ENCODE measurements around the gene PHKB. TPM values are rescaled to one million over a fixed set of nuclear protein-coding genes. Genes with fewer than 3 reads are reported as not detected.

The PHKB gene
- total and polyA plus RNA-seq, 2 of the 8 experiments (the other 6 are each of a cell fraction or from before 2014, with no cell fraction given) = 18.6 to 38.3 TPM

- no peak overlapping the region for H2BK20ac ChIP-seq (ENCODE audit: low read length)
- TF ChIP-seq CBX8 (IDR thresholded peaks at IDR 0.05; ENCODE audit: borderline replicate concordance, low read depth, low read length) (no peak), E2F6 (IDR thresholded peaks at IDR 0.05) (no peak), POU5F1 (IDR thresholded peaks at IDR 0.05; ENCODE audit: low read depth, low read length) (no peak), CEBPB (IDR thresholded peaks at IDR 0.05; ENCODE audit: low read depth, low read length) (no peak), EP300 (IDR thresholded peaks at IDR 0.05; ENCODE audit: borderline replicate concordance in 1 of 2, low read depth in 2 of 2, low read length in 2 of 2) (no peak)
- peaks cover 0 to 1% of the 10 kb centered on the region in 2 experiments for H4K20me1 ChIP-seq (replicated peaks in 1 of 2; ENCODE audit: control insufficient read depth in 1 of 2, insufficient read depth in 2 of 2, low read length in 2 of 2)
- H3K56ac ChIP-seq (replicated peaks; ENCODE audit: insufficient read length, low read depth, low read length) = no peak overlapping the region
- H3K23me2 ChIP-seq (ENCODE audit: low read depth, low read length) = no peaks in the 10 kb centered on the region
- no peak overlapping the region for H4K5ac ChIP-seq (ENCODE audit: insufficient read length, low read depth, low read length)
- no peaks in the 10 kb centered on the region for H3K79me1 ChIP-seq (ENCODE audit: low read depth, low read length)
- H2BK5ac ChIP-seq (ENCODE audit: low read depth, low read length) = no peak overlapping the region
- H2BK15ac ChIP-seq (ENCODE audit: low read length) = no peak overlapping the region
- 87% methylated on average over 9 of the region's 9 CpGs; no CpG with 5 or more reads in 1 of the 2 experiments for WGBS, 2 experiments (ENCODE audit: extremely low coverage in 1 of 2, insufficient coverage in 1 of 2, insufficient read length in 1 of 2, insufficient replicate concordance in 2 of 2, low coverage in 1 of 2, low lambda C conversion rate in 2 of 2, missing lambda C conversion rate in 1 of 2)
- no peak overlapping the region for H3K27ac ChIP-seq (ENCODE audit: low read depth, low read length)
- no peak overlapping the region for H3K4me2 ChIP-seq (ENCODE audit: insufficient read depth in 1 of 2, low read depth in 2 of 2, low read length in 2 of 2)
- H3K79me2 ChIP-seq (ENCODE audit: control insufficient read depth in 1 of 2, insufficient read depth in 2 of 2, low read length in 2 of 2) = no peaks in the 10 kb centered on the region
- no peak overlapping the region for H3K18ac ChIP-seq (ENCODE audit: extremely low read depth, low read length)
- no peak overlapping the region for H3K23ac ChIP-seq (ENCODE audit: insufficient read length)
- H3K27me3 ChIP-seq (replicated peaks in 1 of 4; ENCODE audit: control insufficient read depth in 3 of 4, extremely low read depth in 1 of 4, insufficient read depth in 3 of 4, low read length in 3 of 4) = no peaks in the 10 kb centered on the region
- H3K4ac ChIP-seq (replicated peaks; ENCODE audit: insufficient read length, low read depth, low read length) = no peak overlapping the region
- ChIA-PET CTCF (ENCODE audit: partially characterized antibody) (no interaction called here), POLR2A (ENCODE audit: partially characterized antibody) (no interaction called here)
- H2AK5ac ChIP-seq (ENCODE audit: low read depth, low read length) = no peak overlapping the region
- no peaks in the 10 kb centered on the region for H3K4me1 ChIP-seq (replicated peaks in 1 of 4; ENCODE audit: control insufficient read depth in 3 of 4, insufficient read depth in 4 of 4, low read length in 3 of 4)
- peaks cover 0 to 24% (median 3%) of the 10 kb centered on the region in 4 experiments; a peak in 6 of 8 replicates for H3K36me3 ChIP-seq (ENCODE audit: control insufficient read depth in 2 of 4, insufficient read depth in 4 of 4, low read length in 3 of 4)
- no peak overlapping the region for H4K8ac ChIP-seq (ENCODE audit: extremely low read depth, insufficient read depth, low read length)
- no peak overlapping the region for H3K4me3 ChIP-seq (ENCODE audit: extremely low read depth in 1 of 4, insufficient read depth in 2 of 4, low read depth in 3 of 4, low read length in 4 of 4)
- no peak overlapping the region for H2BK120ac ChIP-seq (replicated peaks; ENCODE audit: low read depth, low read length)
- no peak overlapping the region for H4K91ac ChIP-seq (replicated peaks; ENCODE audit: insufficient read length, low read length)
- no peak overlapping the region for H3K14ac ChIP-seq (ENCODE audit: insufficient read length)
- DNase-seq (ENCODE audit: low read depth in 1 of 2, low spot score in 2 of 2) (no peak), FAIRE-seq (no peak)
- H3K9me3 ChIP-seq (ENCODE audit: insufficient read depth in 2 of 2, low read depth in 1 of 2, low read length in 1 of 2) = no peaks in the 10 kb centered on the region
- H3K9ac ChIP-seq (replicated peaks in 1 of 4; ENCODE audit: extremely low read depth in 1 of 4, low read depth in 3 of 4, low read length in 3 of 4) = no peak overlapping the region
- H2AFZ ChIP-seq (ENCODE audit: low read length) = no peak overlapping the region
- no peak overlapping the region for H2BK12ac ChIP-seq (ENCODE audit: low read depth, low read length)
These were observed 38.7 kb downstream of the PHKB start for GRCh38 chr16:47499700-47500264.

All from H1 (cell line).